ENCODE measurements around the gene TNNT3. TPM values are rescaled to one million over a fixed set of nuclear protein-coding genes. Genes with fewer than 3 reads are reported as not detected.

TNNT3 gene
- total RNA-seq, 1 donor, result 3.2 TPM

- DNase-seq (ENCODE audit: low read depth in 2 of 3, low spot score in 2 of 3), result no peak
These were observed 63.5 kb downstream of the TNNT3 start for GRCh38 chr11:1982873-1983600.

DNA sequence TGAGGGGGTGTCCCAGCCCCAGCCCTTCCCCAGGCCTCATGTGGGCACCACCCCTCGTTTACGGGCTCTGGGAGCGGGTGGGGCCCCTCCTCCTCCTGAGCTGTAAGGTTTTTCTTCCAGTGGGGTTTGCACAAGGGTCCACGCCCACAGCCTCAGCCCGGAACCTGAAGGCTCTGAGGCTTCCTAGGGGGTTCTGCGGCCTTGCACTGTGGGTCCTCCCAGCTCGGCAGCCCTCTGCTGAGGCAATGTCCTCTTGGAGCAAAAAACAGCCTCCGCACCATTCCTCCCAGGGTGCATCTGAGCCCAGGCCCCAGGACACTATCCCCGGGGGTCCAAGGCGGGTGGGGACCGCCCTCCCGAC lies 64.1 kb downstream of the TNNT3 start:
- no peak for DNase-seq (ENCODE audit: low read depth in 2 of 3, low spot score in 2 of 3)

DNA sequence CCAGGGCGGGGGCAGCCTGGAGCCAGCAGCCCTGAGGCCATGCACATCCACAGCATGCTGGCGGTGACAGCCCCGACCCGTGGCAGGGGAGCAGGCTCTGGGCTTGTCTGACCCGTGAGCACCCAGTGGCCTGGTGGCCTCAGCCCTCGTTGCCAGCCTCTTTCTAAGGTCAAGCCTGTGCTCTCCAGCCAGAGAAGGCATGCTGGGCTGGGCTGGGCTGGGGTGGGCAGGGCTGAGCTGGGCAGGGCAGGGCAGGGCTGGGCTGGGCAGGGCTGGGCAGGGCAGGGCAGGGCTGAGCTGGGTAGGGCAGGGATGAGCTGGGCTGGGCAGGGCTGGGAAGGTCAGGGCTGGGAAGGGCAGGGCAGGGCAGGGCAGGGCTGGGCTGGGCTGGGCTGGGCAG lies 67.5 kb downstream of the TNNT3 start:
- DNase-seq (ENCODE audit: low read depth in 2 of 3, low spot score in 2 of 3), result no peak

- DNase-seq (ENCODE audit: low read depth in 2 of 3, low spot score in 2 of 3), result no peak
These were observed 68.7 kb downstream of the TNNT3 start for GRCh38 chr11:1988174-1988573.

Other genes with a start within 250 kb of the TNNT3 start
- gene KRTAP5-6, start 222.5 kb upstream of the TNNT3 start, total RNA-seq, result not detected
- gene IFITM10, start 169.1 kb upstream of the TNNT3 start, total RNA-seq, result 1.1 TPM
- gene CTSD, start 155.8 kb upstream of the TNNT3 start, total RNA-seq, result 259 TPM
- not detected for gene SYT8, start 84.7 kb upstream of the TNNT3 start, total RNA-seq
- 1.3 TPM for gene TNNI2, start 80.7 kb upstream of the TNNT3 start, total RNA-seq
- gene LSP1, start 66.6 kb upstream of the TNNT3 start, total RNA-seq, result 79.4 TPM
- 0.54 TPM for gene PRR33, start 27.8 kb upstream of the TNNT3 start, total RNA-seq
- gene MRPL23, start 27.6 kb downstream of the TNNT3 start, total RNA-seq, result 206 TPM
- gene H19, start 78.1 kb downstream of the TNNT3 start, total RNA-seq, result 2.7 TPM
- gene IGF2, start 219.7 kb downstream of the TNNT3 start, total RNA-seq, result under 0.01 TPM
- gene INS, start 241.5 kb downstream of the TNNT3 start, total RNA-seq, result not detected

All from hematopoietic multipotent progenitor cell (in vitro differentiated cells).